ENCODE data around the gene ROCK1. TPM values are rescaled to one million over a fixed set of nuclear protein-coding genes. Genes with fewer than 3 reads are reported as not detected.
"Not testable (repeated sequence)": the region's sequence is repeated elsewhere in the genome, so short reads cannot be mapped to it uniquely, and the experiment has no call there.

ROCK1 gene
- total RNA-seq, 1 donor from 2014 or later, result 67.9 TPM

DNA sequence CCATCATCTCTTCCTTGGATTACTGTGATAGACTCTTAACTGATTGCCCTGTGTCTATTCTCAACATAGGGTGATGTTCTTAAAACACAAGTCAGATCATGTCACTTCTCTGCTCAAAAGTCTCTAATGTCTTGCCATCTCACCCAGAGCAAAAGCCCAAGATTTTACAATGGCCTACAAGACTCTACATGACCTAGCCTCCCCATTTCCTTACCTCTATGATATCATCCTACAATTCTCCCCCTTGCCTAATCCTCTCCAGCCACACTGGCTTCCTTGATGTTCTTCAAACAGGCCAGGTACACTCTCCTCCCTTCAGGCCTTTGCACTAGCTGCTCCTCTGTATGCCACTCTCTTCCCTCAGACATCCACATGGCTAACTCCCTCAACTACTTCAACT is 55.1 kb downstream of the ROCK1 start:
- intact Hi-C loops (cut with micrococcal nuclease), result no loop called here

DNA sequence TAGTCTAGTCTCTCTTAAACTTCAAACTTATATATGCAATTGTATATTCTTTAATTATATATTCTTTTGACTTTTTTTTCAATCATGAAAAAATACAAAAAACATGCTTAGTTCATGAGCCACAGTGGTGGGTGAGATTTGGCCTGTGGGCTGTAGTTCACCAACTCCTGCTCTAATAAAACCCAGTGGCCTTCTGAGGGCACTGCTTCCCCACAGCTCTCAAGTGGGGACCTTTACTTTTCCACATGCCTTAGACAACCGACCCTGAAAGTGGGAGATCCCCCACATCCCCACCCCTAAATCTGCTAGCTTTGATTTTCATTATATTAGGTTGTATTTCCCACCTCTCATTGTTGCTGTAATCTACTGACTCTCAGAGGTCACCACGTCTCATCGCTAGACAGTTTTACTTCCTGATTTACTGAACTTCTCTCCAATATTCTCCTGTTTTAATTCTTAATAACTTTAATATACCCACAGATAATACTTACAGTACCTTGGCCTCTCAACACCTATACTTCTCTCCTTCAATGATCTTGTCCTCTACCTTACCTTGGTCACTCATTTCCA is 57.3 kb downstream of the ROCK1 start:
- intact Hi-C loops (cut with micrococcal nuclease), result no loop called here

DNA sequence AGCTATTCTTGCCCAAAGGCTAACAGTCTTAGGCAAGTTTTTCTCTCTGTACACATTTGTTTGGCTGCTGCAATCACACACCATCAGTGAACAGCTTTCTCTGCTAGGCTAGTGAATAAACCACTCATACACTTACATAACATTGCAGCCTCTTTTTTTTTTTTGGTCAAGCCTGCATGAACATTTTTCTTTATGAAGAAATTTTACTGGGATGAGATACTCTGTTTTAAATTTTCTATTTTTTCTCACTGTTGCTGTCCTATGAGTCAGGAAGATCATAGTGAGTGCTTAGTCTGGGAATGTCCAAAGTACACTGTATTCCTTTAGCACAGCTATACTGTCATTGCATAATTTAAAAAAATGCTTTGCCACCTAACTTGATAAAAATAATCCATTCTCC is 58.5 kb downstream of the ROCK1 start:
- intact Hi-C loops (cut with micrococcal nuclease), result no loop called here

DNA sequence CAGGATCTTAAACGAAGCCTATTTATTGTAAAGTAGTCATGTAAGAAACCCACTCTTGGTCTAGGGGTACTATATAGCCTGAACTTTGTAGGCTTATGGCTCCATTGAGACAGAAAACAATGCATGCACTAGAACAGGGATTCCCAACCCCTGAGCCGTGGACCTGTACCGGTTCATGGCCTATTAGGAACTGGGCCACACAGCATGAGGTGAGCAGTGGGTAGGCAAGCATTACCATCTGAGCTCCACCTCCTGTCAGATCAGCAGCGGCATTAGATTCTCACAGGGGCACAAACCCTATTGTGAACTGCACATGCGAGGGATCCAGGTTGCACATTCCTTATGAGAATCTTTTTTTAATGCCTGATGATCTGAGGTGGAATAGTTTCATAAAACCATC is 59.2 kb downstream of the ROCK1 start:
- intact Hi-C loops (cut with micrococcal nuclease), result no loop called here

DNA sequence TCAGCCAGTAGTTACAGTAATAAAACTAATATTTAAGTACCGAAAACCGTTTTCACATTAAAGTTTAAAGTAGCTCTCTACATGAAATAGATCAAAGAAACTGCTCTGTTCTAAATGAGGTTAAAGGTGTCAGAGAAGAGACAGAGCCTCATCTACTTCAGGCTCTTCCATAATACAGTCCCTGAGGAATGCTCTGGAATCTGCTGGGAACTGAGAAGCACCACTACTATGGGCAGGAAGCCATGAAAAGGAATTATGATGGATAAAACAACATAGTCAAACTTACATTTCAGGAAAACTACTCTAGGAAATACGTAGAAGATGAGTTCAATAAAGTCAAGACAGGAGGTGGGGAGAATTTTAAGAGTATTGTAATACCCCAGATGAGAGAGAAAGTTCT is 60.0 kb downstream of the ROCK1 start:
- intact Hi-C loops (cut with micrococcal nuclease), result loop anchor here (1.0 kb wide), 1 partner anchor 10 kb away; no protein-coding TSS in a partner anchor

DNA sequence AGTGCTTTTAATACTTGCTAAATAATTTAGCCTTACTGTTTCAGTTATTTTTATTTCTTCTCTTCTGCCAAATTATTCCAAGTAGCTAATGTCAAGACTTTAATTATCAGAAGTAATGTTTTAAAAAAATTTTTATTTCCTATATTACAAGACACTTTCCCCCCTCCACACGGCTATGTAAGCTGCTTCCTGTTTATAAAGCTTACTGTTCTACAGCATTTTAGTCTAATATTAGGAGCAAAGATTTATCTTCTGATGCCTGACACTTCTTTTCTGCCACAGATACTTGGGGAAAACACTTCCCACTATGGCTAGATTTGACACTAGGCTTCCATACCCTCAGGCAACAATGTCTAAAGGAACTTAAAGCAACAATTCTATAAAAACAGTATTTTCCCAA is 62.3 kb downstream of the ROCK1 start:
- intact Hi-C loops (cut with micrococcal nuclease), result no loop called here

DNA sequence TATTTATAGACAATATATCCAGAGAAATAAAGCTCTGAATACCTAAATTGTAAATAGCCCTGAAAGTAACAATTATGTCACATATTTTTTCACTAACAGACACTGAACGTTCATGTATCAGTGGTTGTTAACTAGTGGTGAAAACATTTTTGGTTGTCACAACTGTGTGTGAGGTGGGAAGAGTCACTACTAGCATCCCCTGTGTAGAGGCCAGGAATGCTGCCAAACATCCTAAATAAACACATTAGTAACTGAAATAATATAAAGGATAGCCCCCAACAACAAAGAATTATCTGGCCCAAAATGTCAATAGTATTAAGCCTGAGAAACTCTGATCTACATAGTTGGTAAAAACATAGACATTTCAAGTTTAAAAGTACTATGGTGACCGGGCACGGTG is 64.5 kb downstream of the ROCK1 start:
- intact Hi-C loops (cut with micrococcal nuclease), result no loop called here

DNA sequence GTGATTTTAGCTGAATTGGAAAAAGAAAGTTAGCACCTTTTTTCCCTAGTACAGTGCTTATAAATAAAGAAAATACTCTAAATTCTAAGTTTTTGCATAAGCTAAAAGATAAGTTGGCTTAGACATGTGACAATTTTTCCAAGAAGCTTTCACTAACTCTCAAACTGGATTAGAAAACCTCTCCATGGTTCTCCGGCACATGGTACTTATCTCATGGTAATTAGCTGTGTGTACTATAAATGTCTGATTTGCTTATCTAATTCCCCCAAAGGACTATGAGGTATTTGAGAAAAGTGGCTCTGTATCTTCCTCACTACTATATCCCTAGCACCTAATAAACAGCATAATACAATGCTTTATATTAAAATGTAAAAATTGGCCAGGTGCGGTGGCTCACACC is 71.1 kb downstream of the ROCK1 start:
- intact Hi-C loops (cut with micrococcal nuclease), result loop anchor here (5.0 kb wide), 1 partner anchor 33 kb away; no protein-coding TSS in a partner anchor

DNA sequence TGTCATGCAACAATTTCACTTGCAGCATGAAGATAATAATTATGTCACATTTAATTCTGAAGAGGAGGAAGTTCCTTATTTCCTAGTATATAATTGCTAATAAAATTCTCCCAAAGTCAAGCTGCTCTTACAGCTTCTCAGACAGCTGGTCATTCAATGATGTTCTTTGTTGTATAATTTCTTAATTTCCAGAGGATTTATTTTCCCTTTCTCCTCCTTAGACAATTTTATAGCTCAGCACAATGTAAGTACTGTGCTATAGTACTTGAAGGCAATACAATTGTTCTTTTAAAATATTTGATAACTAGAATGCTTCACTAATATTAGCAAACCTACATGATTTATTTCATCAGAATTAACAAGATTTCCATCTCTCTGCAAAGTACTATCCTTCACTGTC is 73.4 kb downstream of the ROCK1 start:
- intact Hi-C loops (cut with micrococcal nuclease), result no loop called here

DNA sequence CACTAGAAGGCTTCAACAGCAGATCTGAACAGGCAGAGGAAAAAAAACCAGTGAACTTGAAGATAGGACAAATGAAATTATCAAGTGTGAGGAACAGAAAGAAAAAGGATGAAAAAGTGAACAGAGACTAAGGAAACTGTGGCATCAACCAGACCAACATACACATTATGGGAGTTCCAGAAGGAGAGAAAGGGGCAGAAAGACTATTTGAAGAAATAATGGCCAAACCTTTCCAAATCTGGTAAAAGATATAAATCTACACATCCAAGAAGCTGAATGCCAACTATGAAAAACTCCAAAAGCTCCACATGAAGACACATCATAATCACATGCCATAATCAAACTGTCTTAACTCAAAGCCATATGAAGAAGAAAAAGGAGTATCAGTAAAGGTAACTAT is 79.8 kb downstream of the ROCK1 start:
- intact Hi-C loops (cut with micrococcal nuclease), result no loop called here

DNA sequence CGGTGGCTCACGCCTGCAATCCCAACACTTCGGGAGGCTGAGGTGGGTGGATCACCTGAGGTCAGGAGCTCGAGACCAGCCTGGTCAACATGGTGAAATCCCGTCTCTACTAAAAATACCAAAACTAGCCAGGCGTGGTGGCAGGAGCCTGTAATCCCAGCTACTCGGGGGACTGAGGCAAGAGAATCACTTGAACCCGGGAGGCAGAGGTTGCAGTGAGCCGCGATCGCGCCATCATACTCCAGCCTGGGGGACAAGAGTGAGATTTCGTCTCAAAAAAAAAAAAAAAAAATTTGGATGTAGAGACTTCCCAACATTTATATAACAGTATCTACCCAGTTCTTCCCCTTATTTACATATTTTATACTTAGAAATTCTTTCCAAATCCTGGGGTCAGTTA is 93.4 kb downstream of the ROCK1 start:
- intact Hi-C loops (cut with micrococcal nuclease), result not testable (repeated sequence)

DNA sequence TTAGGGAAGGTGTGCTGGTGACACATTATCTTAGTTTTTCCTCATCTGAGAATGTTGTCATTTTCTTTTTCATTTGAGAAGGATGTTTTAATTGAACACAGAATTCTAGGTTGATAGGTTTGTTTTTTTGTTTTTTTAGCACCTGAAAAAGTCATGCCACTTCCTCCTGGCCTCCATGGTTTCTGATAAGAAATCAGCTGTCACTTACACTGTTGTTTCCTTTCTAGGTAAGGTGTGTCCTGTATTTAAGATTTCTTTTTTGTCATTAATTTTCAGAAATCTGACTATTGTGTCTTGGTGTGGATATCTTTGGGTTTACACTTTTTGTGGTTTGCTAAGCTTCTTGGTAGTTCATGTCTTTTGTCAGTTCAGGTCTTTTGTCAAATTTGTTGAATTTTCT is 99.3 kb downstream of the ROCK1 start:
- intact Hi-C loops (cut with micrococcal nuclease), result no loop called here

DNA sequence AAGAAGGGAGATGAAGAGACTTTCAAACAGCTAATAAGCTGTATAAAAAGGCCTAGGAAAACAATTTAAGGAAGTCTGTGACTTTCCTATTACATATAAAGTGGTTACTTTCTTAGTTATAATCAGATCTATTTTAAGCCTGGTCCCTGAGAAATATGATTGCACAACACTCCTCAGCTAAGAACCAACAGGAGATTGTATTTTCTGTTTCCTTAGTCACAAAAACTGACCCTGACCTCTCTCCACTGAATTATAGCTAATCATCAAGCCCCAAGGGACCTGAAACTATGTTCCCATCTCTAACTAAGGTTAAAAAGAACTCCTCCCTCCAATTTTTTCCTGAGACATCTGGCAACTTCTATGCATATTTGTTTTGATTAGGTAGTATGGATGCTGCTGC is 106.9 kb downstream of the ROCK1 start:
- intact Hi-C loops (cut with micrococcal nuclease), result loop anchor here (5.0 kb wide), 1 partner anchor 38 kb away; no protein-coding TSS in a partner anchor

DNA sequence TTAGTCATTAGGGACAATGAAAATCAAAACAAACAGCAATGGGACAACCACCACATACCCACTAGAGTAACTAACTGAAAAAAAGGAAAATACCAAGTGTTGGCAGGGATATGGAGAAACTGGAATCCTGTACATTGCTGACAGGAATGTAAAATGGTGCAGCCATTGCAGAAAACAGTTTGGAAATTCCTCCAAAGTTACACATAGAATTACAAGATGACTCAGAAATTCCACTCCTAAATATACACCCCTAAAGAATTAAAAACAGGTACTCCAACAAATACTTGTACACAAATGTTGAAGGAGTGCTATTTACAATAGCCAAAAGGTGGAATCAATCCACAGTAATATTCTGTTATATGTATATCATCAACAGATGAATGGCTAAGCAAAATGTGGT is 110.9 kb downstream of the ROCK1 start:
- intact Hi-C loops (cut with micrococcal nuclease), result no loop called here

DNA sequence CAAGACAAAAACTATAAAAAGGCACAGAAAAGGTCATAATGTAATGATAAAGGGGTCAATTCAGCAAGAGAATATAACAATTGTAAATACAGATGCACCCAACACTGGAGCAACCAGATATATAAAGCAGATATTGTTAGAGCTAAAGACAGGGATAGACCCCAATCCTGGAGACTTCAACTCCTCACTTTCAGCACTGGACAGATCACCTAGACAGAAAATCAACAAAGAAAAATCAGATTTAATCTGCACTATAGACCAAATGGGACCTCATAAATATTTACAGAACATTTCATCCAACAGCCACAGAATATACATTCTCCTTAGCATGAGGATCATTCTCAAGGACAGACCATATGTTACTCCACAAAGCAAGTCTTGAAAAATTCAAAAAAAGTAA is 114.2 kb downstream of the ROCK1 start:
- intact Hi-C loops (cut with micrococcal nuclease), result loop anchor here (2.0 kb wide), 1 partner anchor 21 kb away; no protein-coding TSS in a partner anchor

DNA sequence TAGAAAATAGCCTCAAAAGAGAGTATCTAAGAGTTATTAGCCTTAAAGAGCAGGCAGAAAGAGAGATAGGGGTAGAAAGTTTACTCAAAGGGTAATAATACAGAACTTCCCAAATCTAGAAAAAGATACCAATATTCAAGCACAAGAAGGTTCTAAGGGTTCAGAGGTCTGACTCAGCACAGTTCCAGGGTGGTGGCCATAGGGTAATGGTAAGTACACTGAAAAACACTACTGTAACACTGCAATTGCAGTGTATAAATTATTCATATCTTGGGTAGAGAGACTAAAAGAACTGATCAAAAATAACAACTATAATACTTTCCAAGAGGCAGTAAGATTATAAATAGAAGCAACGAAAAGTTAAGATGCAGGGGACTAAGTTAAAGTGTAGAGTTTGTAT is 115.2 kb downstream of the ROCK1 start:
- intact Hi-C loops (cut with micrococcal nuclease), result loop anchor here (2.0 kb wide), 1 partner anchor 20 kb away; no protein-coding TSS in a partner anchor

DNA sequence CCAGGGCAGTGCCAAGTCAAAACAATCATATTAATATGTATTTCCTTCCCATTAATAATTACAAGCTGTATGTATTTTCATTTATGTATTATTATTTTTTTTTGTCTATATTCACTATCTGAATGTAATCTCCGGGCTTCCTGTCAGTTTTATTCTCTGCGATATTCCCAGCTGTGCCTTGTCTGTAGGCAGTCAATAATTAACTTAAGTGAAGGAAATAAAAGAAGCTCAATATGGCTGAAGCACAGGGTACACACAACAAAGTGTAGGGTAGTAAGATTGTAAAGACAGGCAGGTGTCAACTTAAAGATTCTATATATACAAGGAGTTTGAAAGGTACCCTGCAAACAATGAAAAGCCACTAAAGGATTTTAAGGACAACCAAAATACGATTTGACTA is 122.9 kb downstream of the ROCK1 start:
- intact Hi-C loops (cut with micrococcal nuclease), result no loop called here

DNA sequence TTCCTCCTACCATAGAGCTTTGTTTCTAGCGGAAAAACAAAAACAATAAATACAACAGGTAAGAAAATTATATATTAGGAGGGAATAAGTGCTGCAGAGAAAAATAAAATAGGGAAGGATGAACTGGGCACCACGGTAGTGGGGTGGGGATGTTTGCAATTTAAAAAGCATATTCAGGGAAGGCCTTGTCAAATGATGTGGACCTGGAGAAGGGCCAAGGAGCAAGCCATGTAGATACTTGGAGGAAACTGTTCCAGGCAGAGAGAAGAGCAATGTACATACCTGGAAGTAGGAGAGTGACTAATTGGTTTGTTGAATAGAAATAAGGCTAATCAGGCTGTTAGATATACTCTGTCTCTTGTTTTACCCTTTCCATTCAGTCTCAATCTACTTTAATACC is 136.5 kb downstream of the ROCK1 start:
- intact Hi-C loops (cut with micrococcal nuclease), result no loop called here

DNA sequence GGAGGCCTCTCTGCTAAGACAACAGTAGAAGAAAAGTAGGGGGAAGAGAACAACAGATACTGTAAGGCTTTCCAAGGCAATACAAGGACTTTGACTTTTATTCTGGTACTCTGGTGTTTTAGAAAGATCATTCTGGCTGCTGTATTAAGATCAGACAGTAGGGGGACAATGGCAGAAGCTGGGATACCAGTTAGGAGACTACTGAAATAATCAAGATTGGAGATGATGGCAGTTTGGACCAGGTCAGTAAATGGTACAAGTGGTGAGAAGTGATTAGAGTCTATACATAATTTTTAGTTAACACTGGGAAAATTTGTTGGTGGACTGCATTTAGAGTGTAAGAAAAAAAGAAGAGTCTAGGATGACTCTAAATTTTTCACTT is 139.7 kb downstream of the ROCK1 start:
- intact Hi-C loops (cut with micrococcal nuclease), result loop anchor here (2.0 to 5.0 kb wide), 3 partner anchors 139 to 210 kb away; partner anchors contain the start of gene ROCK1

DNA sequence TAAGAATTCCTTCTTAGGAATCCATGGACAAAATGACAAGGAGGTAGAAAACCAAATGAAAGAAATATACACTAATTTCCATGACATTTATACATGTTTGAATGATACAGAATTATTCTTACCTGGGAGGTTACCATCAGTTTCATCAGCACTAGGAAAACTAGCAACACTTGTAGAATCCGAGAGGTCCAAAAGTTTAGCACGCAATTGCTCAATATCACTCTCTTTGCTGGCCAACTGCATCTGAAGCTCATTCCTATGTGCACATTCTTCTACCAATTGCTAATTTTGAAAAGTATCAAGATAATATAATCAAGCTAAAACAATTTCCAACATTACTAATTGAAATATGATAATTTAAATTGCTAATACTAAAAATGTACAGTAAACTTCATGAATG is 144.8 kb downstream of the ROCK1 start:
- intact Hi-C loops (cut with micrococcal nuclease), result loop anchor here (5.0 kb wide), 1 partner anchor 56 kb away; no protein-coding TSS in a partner anchor

DNA sequence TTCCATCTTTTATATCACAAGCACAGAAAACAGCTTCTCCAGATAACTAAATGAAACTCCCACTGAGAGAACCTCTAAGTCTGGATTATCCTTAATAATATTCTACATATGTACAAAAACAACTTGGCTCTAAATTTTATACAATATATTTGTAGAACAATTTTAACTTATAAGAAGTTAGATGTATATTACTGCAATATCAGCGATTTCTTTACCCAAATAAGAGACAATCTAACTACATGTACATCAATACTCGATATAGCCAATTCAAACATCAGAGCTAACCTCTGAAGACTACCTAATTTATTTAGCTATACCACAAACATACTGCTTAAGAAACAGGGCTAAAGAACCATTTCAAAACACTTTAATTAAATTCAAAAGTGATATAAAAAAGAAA is 148.6 kb downstream of the ROCK1 start:
- intact Hi-C loops (cut with micrococcal nuclease), result no loop called here

DNA sequence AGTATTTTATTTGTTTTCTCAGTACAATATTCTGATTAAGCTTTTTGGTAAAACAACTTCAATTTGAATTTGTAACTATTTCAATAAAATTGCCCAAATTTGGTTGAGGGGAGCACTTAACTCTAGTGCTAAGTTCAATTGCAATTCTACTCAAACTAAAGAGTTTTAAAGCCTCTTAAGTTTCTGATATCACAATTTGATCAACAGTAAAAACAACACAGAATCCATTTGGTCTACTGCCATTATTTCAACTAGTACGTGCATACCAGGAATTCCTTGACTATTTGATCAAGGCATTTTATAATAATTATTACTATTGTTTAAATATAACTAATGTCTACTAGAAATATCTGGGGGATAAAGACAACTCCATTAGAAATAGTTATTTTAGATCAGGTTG is 150.9 kb downstream of the ROCK1 start:
- intact Hi-C loops (cut with micrococcal nuclease), result no loop called here

DNA sequence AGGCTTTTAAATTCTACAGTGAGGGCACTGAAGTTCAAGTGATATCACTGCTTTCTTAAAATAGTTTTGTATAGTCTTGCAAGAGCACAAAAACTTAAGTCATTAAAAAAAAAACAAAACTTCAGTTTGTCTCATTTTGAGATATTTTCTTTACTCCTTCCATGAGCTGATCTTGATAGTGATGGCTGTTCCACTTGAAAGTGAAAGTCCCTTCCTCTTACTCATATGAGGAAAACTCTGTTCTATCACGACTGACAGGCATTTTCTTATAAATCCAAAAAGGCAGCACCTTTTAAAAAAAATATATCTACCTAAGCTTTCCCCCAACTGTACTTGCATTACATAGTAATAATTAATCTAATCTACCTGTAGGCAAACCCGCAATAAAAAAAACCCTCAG is 160.8 kb downstream of the ROCK1 start:
- intact Hi-C loops (cut with micrococcal nuclease), result not testable (repeated sequence)

Measured in T-helper 1 cell treated with Interleukin-12 subunit alpha and Interleukin-12 subunit beta and Interleukin-4 antibody, amounts not matched to agents 30 ng/mL and 1 ng/mL, for 36 hours (primary cell).